ENCODE results near the gene IVD.

IVD gene

DNA sequence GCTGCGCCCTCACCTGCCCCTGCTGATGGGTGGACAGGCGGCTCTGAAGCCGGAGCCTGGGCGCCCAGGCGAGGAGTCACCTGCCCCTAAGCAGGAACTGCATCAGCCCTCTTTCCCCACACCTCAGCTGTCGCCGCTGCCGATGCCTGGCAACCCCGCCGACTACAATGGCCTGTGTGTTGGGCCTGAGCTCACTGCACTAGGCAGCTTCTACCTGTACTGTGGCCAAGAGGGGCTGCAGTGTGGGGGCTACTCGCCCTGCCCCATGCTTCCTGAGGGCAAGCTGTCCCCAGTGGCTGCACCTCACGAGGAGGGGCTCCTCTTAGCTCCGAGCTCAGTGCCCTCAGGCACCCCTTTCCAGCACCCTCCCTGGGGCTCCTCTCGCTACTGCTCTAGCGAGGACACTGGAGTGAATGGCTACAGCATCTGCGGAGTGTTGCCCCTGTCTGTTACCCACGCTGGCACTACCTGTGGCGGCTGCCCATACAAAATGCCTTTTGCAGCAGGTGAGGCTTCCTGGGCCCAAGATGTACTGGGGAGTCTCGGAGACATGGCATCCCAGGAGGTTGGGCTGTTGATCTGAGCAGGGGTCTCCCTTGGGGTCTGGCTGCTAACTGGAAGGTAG lies 53.9 kb downstream of the IVD start:
- TF ChIP-seq, protein P1, sequence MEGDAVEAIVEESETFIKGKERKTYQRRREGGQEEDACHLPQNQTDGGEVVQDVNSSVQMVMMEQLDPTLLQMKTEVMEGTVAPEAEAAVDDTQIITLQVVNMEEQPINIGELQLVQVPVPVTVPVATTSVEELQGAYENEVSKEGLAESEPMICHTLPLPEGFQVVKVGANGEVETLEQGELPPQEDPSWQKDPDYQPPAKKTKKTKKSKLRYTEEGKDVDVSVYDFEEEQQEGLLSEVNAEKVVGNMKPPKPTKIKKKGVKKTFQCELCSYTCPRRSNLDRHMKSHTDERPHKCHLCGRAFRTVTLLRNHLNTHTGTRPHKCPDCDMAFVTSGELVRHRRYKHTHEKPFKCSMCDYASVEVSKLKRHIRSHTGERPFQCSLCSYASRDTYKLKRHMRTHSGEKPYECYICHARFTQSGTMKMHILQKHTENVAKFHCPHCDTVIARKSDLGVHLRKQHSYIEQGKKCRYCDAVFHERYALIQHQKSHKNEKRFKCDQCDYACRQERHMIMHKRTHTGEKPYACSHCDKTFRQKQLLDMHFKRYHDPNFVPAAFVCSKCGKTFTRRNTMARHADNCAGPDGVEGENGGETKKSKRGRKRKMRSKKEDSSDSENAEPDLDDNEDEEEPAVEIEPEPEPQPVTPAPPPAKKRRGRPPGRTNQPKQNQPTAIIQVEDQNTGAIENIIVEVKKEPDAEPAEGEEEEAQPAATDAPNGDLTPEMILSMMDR (IDR thresholded peaks at IDR 0.05; ENCODE audit: insufficient read depth, low read depth, low read length, missing control alignments) = no peak
- H3K4me3 ChIP-seq (ENCODE audit: low read depth, low read length) = no peak overlapping the region
- DNase-seq (ENCODE audit: low read depth) = no peak

DNA sequence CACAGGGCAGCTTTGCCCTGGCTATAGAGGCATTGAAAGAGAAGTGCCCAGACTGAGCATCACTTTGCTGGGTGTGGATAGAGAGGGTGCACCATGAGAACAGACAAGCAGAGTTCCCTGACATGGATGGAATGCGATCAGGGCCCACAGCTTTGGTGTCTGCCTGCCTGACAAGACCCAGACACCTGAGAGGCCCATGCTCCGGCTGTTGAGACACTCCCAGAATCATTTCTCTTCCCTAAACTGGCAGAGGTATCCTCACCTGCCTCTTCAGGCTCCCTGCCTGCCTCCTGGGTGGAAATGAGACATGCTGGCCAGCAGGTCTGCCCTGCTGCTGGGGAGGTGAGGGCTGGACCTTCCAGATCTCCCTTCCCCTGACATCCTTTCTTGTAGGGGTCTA lies 54.8 kb downstream of the IVD start:
- no peak overlapping the region for H3K4me3 ChIP-seq (ENCODE audit: low read depth, low read length)
- DNase-seq (ENCODE audit: low read depth) = no peak
- TF ChIP-seq, protein P1 (IDR thresholded peaks at IDR 0.05; ENCODE audit: insufficient read depth, low read depth, low read length, missing control alignments) = no peak

DNA sequence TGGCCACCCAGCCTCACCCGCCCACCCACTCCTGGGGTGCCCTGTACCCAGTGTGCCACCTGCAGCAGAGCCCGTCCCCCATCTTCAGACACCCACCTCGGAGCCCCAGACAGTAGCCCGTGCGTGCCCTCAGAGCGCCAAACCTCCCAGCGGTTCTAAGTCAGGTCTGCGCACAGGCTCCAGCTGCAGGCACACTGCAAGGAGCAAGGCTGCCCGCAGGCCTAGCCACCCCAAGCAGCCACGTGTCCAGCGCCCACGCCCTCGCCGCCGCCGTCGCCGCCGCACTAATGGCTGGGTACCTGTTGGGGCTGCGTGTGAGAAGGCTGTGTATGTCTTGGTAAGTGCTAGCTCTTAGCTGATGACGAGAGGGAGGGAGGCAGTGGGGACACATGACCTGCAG lies 56.4 kb downstream of the IVD start:
- no peak overlapping the region for H3K4me3 ChIP-seq (ENCODE audit: low read depth, low read length)
- DNase-seq (ENCODE audit: low read depth) = no peak
- TF ChIP-seq, protein P1 (IDR thresholded peaks at IDR 0.05; ENCODE audit: insufficient read depth, low read depth, low read length, missing control alignments) = no peak

DNA sequence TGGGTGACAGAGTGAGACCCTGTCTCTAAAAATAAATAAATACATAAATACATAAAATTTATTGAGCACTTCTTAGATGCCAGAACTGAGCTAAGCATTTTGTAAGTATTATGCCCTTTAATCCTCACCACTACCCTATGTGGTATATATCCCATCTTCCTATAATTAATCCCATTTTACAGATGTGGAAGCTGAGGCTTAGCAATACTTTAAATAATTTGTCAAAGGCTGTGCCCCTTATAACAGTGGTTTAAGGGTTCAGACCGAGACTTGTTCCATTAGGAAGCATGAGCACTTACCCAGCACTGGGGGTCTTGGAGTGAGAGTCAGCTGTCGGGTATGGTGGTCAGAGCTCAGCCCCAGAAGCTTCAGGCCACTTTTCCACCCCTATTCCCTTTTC lies 57.7 kb downstream of the IVD start:
- TF ChIP-seq, protein P1 (IDR thresholded peaks at IDR 0.05; ENCODE audit: insufficient read depth, low read depth, low read length, missing control alignments) = no peak
- H3K4me3 ChIP-seq (ENCODE audit: low read depth, low read length) = no peak overlapping the region
- DNase-seq (ENCODE audit: low read depth) = no peak

DNA sequence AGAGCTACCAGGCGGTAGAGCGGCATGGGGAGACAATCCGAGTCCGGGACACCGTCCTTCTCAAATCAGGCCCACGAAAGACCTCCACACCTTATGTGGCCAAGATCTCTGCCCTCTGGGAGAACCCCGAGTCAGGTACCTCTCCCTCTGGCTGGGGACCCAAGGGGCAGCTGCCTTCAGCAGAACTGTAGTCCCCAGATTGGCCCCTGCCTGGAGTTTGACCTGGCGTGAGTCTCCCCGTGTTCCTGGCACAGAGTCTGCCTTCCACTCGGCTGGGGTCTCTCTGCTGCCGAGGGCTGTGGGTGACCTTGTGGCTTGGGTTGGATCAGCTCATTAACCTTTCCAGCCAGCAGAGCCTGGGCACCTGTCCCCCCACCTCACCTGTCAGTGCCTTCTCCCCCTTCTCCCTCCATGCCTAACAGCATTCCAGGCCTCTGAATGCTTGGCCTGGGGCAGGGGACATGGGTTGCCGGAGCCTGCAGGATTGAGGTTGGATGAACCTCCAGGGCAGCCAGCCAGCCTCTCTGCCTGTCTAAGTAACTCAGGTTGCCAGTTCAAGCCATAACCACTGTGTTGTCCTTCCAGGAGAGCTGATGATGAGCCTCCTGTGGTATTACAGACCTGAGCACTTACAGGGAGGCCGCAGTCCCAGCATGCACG lies 58.4 kb downstream of the IVD start:
- DNase-seq (ENCODE audit: low read depth) = no peak
- H3K4me3 ChIP-seq (ENCODE audit: low read depth, low read length) = no peak overlapping the region
- TF ChIP-seq, protein P1 (IDR thresholded peaks at IDR 0.05; ENCODE audit: insufficient read depth, low read depth, low read length, missing control alignments) = no peak

DNA sequence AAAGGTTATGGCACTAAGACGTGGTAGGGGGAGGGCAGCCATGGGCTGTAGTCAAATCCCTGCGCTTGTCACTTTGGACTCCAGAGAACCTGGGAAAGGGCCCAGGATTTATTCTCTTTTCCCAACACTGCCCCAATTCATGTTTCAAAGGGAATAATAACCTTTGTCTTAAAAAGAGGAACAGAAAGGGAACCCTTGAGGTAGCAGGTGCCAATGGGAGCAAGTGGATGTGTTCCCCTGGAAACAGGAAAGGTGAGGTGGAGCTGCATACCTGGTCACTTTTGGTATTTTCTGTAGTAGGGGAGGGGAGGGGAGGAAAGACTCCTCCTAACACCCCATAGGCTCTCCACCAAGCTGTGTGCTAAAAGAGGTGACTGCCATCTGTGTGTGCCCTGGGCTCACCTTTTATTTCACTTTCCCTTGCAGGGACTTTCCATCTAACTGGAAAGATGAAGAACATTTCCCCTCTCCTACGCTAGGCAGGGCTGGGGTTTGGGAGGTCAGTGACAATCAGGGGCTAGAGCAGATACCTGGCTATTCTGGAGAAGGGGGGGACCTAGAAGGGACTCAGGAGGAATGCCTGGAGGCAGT lies 59.1 kb downstream of the IVD start:
- no peak overlapping the region for H3K4me3 ChIP-seq (ENCODE audit: low read depth, low read length)
- TF ChIP-seq, protein P1 (IDR thresholded peaks at IDR 0.05; ENCODE audit: insufficient read depth, low read depth, low read length, missing control alignments) = no peak
- peak; percentile 32 for DNase-seq (ENCODE audit: low read depth)

Data from GM12865 (cell line).